PC-9 (cell line): ENCODE measurements around the gene ERH. TPM values are rescaled to one million over a fixed set of nuclear protein-coding genes. Genes with fewer than 3 reads are reported as not detected.

Source experiments
- BruUV-seq: library from RNA; stranded (reverse); fragments of 400-500 nt; replicated peaks from 2 replicates; lab custom pipeline; 2021; lab: Mats Ljungman, UMichigan
- CTCF ChIA-PET: fragments of 300-600 bp; sonication (Branson Sonifier 250); formaldehyde crosslinking; loops from one replicate; lab custom pipeline; 2022; ENCODE audit warnings: antibody characterized with exemption; lab: Charles Lee
- POLR2A ChIA-PET: fragments of 300-600 bp; sonication (Branson Sonifier 250); formaldehyde crosslinking; loops from one replicate; lab custom pipeline; 2022; ENCODE audit warnings: antibody characterized with exemption; ENCODE audit not compliant: unreplicated experiment; lab: Charles Lee
- DNase-seq, 2 experiments: peaks; one replicate each; pipeline versions ENCODE4 v3.0.0 to v3.0.0-alpha.2; 2015 to 2022; ENCODE audit warnings: mixed read lengths in 1 of 2
- H2AFZ ChIP-seq: fragments of 200-600 bp; sonication (generic); 2 replicates; pipeline ENCODE4 v1.8.1; 2017; ENCODE audit warnings: antibody characterized with exemption
- H3F3A ChIP-seq: fragments of 200-600 bp; sonication (generic); 2 replicates; pipeline ENCODE4 v1.8.1; 2017; ENCODE audit warnings: antibody characterized with exemption, mild to moderate bottlenecking, low read depth; ENCODE audit not compliant: insufficient read depth
- H3K27ac ChIP-seq: fragments of 200-600 bp; sonication (generic); 2 replicates; pipeline ENCODE4 v1.6.1; 2016; ENCODE audit warnings: mixed run types
- H3K27me3 ChIP-seq: fragments of 200-600 bp; sonication (generic); 2 replicates; pipeline ENCODE4 v1.6.1; 2016; ENCODE audit warnings: low read depth, mixed run types; ENCODE audit not compliant: insufficient read depth
- H3K36me3 ChIP-seq: fragments of 200-600 bp; sonication (generic); 2 replicates; pipeline ENCODE4 v1.6.1; 2016; ENCODE audit warnings: low read depth, mixed run types
- H3K4me1 ChIP-seq: fragments of 200-600 bp; sonication (generic); replicated peaks from 2 replicates; pipeline ENCODE4 v1.6.1; 2016; ENCODE audit warnings: mixed run types; ENCODE audit not compliant: insufficient read depth
- H3K4me2 ChIP-seq: fragments of 200-600 bp; sonication (generic); 2 replicates; pipeline ENCODE4 v1.6.1; 2017; ENCODE audit warnings: mixed run types
- H3K4me3 ChIP-seq: fragments of 200-600 bp; sonication (generic); 2 replicates; pipeline ENCODE4 v1.6.1; 2016; ENCODE audit warnings: mixed run types
- H3K79me2 ChIP-seq: fragments of 200-600 bp; sonication (generic); 2 replicates; pipeline ENCODE4 v1.6.1; 2017; ENCODE audit warnings: low read depth, mixed run types
- H3K9me2 ChIP-seq: fragments of 200-600 bp; sonication (generic); 2 replicates; pipeline ENCODE4 v1.8.1; 2017; ENCODE audit warnings: mild to moderate bottlenecking; ENCODE audit not compliant: insufficient read depth
- H3K9me3 ChIP-seq: fragments of 200-600 bp; sonication (generic); 2 replicates; pipeline ENCODE4 v1.8.1; 2016; ENCODE audit warnings: low read depth; ENCODE audit not compliant: insufficient read depth
- H4K20me1 ChIP-seq: fragments of 200-600 bp; sonication (generic); 2 replicates; pipeline ENCODE4 v1.8.1; 2017; ENCODE audit not compliant: insufficient read depth
- CTCF ChIP-seq: fragments of 200-600 bp; sonication (generic); conservative IDR thresholded peaks from 2 replicates; pipeline ENCODE4 v1.6.1; 2017; ENCODE audit warnings: mixed run types, antibody characterized with exemption, mild to moderate bottlenecking, moderate library complexity
- EZH2 ChIP-seq: fragments of 200-600 bp; sonication (generic); IDR thresholded peaks from 2 replicates; pipeline ENCODE4 v1.8.0; 2017; ENCODE audit warnings: antibody characterized with exemption, low read depth
- intact Hi-C: fragments of 100-400 bp; cut with micrococcal nuclease; formaldehyde crosslinking; loops from one replicate; pipeline ENCODE4 v1.10.0; 2022; ENCODE audit not compliant: unreplicated experiment
- total RNA-seq: library from RNA; stranded (reverse); gene quantifications from 2 replicates; pipeline ENCODE4 v1.2.3, GENCODE V29; 2021

Gene ERH
- total RNA-seq, 1 experiment from 2014 or later: 347 TPM

DNA sequence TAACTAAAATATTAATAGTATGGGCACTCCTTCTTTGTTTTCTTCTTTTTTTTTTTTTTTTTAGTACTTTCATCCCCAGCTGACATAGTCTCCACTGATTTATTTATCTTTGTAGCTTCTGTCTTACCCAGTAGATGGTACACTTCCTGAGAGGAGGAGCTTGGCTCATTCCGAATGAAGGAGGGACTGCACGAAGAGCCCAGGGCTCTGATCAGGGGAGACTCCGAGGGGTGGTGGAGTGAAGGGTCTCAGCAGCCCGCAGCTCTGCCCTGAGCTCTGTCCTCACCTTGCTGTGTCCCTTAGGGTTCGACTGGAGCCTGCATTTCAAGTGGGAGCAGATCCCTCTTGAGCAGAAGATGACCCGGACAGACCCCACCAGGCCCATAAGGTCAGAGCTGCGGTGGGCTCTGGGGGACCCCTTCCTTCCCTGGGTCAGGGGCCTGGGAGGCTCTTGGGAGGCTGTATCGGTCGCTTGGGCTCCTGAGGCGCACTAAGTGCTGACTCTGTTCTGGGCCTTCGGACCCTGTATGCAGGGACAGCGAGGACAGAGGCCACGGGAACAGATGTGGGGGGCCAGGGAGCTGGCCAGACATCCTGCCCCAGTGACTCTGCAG, 65.2 kb downstream of the ERH start:
- ChIA-PET CTCF (no interaction called here), POLR2A (no interaction called here)
- peaks cover 12% of the 10 kb centered on the region; the same call in 1 of the 2 replicates for H3K27me3 ChIP-seq
- TF ChIP-seq CTCF (no peak), EZH2 (no peak)
- H3K4me2 ChIP-seq: no peak overlapping the region
- BruUV-seq: no TSS peak
- H2AFZ ChIP-seq: no peak overlapping the region
- DNase-seq: no peak
- H3F3A ChIP-seq: peaks cover 5% of the 10 kb centered on the region; the same call in 1 of the 2 replicates
- no peaks in the 10 kb centered on the region for H3K9me2 ChIP-seq
- no peaks in the 10 kb centered on the region for H4K20me1 ChIP-seq
- no peaks in the 10 kb centered on the region for H3K36me3 ChIP-seq
- intact Hi-C loops: no loop called here
- no peak overlapping the region for H3K27ac ChIP-seq
- H3K4me3 ChIP-seq: no peak overlapping the region
- H3K79me2 ChIP-seq: no peaks in the 10 kb centered on the region
- no peaks in the 10 kb centered on the region for H3K9me3 ChIP-seq
- H3K4me1 ChIP-seq: peaks cover 10% of the 10 kb centered on the region

- Histone ChIP-seq H3K79me2 (no peaks in the 10 kb centered on the region), H3K36me3 (no peaks in the 10 kb centered on the region), H3K4me3 (no peak overlapping the region), H3K4me1 (peaks cover 10% of the 10 kb centered on the region), H3F3A (peaks cover 5% of the 10 kb centered on the region; the same call in 1 of the 2 replicates), H3K27me3 (peaks cover 9% of the 10 kb centered on the region; the same call in 1 of the 2 replicates), H3K27ac (no peak overlapping the region), H3K9me3 (no peaks in the 10 kb centered on the region), H2AFZ (no peak overlapping the region), H3K9me2 (no peaks in the 10 kb centered on the region), H3K4me2 (no peak overlapping the region), H4K20me1 (no peaks in the 10 kb centered on the region)
- ChIA-PET POLR2A (no interaction called here), CTCF (no interaction called here)
- no TSS peak for BruUV-seq
- DNase-seq: no peak
- intact Hi-C loops: no loop called here
- no peak for TF ChIP-seq EZH2
- TF ChIP-seq CTCF: no peak
Measured at GRCh38 chr14:69331206-69331605, 66.9 kb downstream of the ERH start.

Other genes with a start within 250 kb of the ERH start
- gene DCAF5, start 245.2 kb downstream of the ERH start, total RNA-seq: 26.2 and 29.1 TPM in 2 replicates
- gene EXD2, start 206.8 kb downstream of the ERH start, total RNA-seq: 21.4 and 25.5 TPM in 2 replicates
- 16.3 and 22.8 TPM in 2 replicates for gene GALNT16, start 138.1 kb downstream of the ERH start, total RNA-seq
- gene SLC39A9, start 393 bp upstream of the ERH start, total RNA-seq: 78.7 and 95.1 TPM in 2 replicates
- gene PLEKHD1, start 86.4 kb upstream of the ERH start, total RNA-seq: 0.60 and 0.65 TPM in 2 replicates
- not detected in 2 replicates for gene CCDC177, start 176.6 kb upstream of the ERH start, total RNA-seq
- gene SUSD6, start 213.3 kb upstream of the ERH start, total RNA-seq: 24.1 and 43.3 TPM in 2 replicates